ENCODE results near the gene RIN3.
"Not testable (repeated sequence)": the region's sequence is repeated elsewhere in the genome, so short reads cannot be mapped to it uniquely, and the experiment has no call there.

The RIN3 gene

GRCh38 chr14:92675976-92676375 lies 162.4 kb downstream of the RIN3 start:
- Histone ChIP-seq H3K4me3 (peak overlapping the region in 3 of 10 experiments; percentile 14 to 48 (median 38); a peak in 5 of 20 replicates), H3K27ac (peak overlapping the region in 8 of 11 experiments; percentile 39 to 75 (median 56); a peak in 17 of 22 replicates), H3K9me3 (replicated peaks in 1 of 11) (peaks cover 0 to 11% (median 0%) of the 10 kb centered on the region in 11 experiments; a peak in 6 of 22 replicates), H4K20me1 (peaks cover 30 to 98% (median 85%) of the 10 kb centered on the region in 11 experiments; a peak in 21 of 22 replicates), H3K9ac (peak overlapping the region in 9 of 11 experiments; percentile 1 to 62 (median 42); a peak in 12 of 22 replicates), H3K4me1 (peaks cover 31 to 93% (median 57%) of the 10 kb centered on the region in 10 experiments), H3K4me2 (peak overlapping the region; percentile 75 to 93 (median 85)), H3K36me3 (peaks cover 0 to 91% (median 44%) of the 10 kb centered on the region in 11 experiments; a peak in 13 of 22 replicates), H3K27me3 (peaks cover 0 to 61% (median 44%) of the 10 kb centered on the region in 11 experiments; a peak in 19 of 22 replicates)
- no peak for TF ChIP-seq Cebpa-rat (IDR thresholded peaks at IDR 0.05)

GRCh38 chr14:92676403-92677086 lies 163.0 kb downstream of the RIN3 start:
- no peak for TF ChIP-seq Cebpa-rat (IDR thresholded peaks at IDR 0.05)
- peak overlapping the region in 3 of 10 experiments; percentile 2 to 48 (median 18); a peak in 4 of 20 replicates for H3K4me3 ChIP-seq
- peak overlapping the region in 6 of 11 experiments; percentile 19 to 62 (median 52); a peak in 11 of 22 replicates for H3K9ac ChIP-seq
- peaks cover 30 to 98% (median 84%) of the 10 kb centered on the region in 11 experiments; a peak in 21 of 22 replicates for H4K20me1 ChIP-seq
- peaks cover 0 to 91% (median 49%) of the 10 kb centered on the region in 11 experiments; a peak in 14 of 22 replicates for H3K36me3 ChIP-seq
- H3K4me2 ChIP-seq = peak overlapping the region; percentile 75 to 93 (median 85)
- H3K27me3 ChIP-seq = peaks cover 0 to 61% (median 44%) of the 10 kb centered on the region in 11 experiments; a peak in 19 of 22 replicates
- peaks cover 0 to 11% (median 0%) of the 10 kb centered on the region in 11 experiments; a peak in 6 of 22 replicates for H3K9me3 ChIP-seq (replicated peaks in 1 of 11)
- peaks cover 31 to 93% (median 60%) of the 10 kb centered on the region in 10 experiments for H3K4me1 ChIP-seq
- H3K27ac ChIP-seq = peak overlapping the region in 8 of 11 experiments; percentile 39 to 75 (median 56); a peak in 17 of 22 replicates

GRCh38 chr14:92677087-92677668 lies 163.6 kb downstream of the RIN3 start:
- Histone ChIP-seq H3K27me3 (peaks cover 0 to 57% (median 42%) of the 10 kb centered on the region in 11 experiments; a peak in 19 of 22 replicates), H3K9me3 (replicated peaks in 1 of 11) (peaks cover 0 to 13% (median 0%) of the 10 kb centered on the region in 11 experiments; a peak in 6 of 22 replicates), H3K27ac (peak overlapping the region in 8 of 11 experiments; percentile 32 to 75 (median 56); a peak in 15 of 22 replicates), H4K20me1 (peaks cover 30 to 98% (median 84%) of the 10 kb centered on the region in 11 experiments; a peak in 21 of 22 replicates), H3K4me3 (peak overlapping the region in 3 of 10 experiments; percentile 16 to 48 (median 18); a peak in 3 of 20 replicates), H3K36me3 (peaks cover 0 to 91% (median 55%) of the 10 kb centered on the region in 11 experiments; a peak in 15 of 22 replicates), H3K4me1 (peaks cover 31 to 88% (median 59%) of the 10 kb centered on the region in 10 experiments), H3K9ac (peak overlapping the region in 5 of 11 experiments; percentile 19 to 62 (median 54); a peak in 9 of 22 replicates), H3K4me2 (peak overlapping the region; percentile 75 to 93 (median 85))
- TF ChIP-seq Cebpa-rat (IDR thresholded peaks at IDR 0.05) = no peak

GRCh38 chr14:92677955-92678354 lies 164.4 kb downstream of the RIN3 start:
- Histone ChIP-seq H4K20me1 (peaks cover 30 to 98% (median 85%) of the 10 kb centered on the region in 11 experiments; a peak in 21 of 22 replicates), H3K27me3 (peaks cover 0 to 51% (median 42%) of the 10 kb centered on the region in 11 experiments; a peak in 19 of 22 replicates), H3K36me3 (peaks cover 0 to 91% (median 62%) of the 10 kb centered on the region in 11 experiments; a peak in 15 of 22 replicates), H3K4me2 (peak overlapping the region in 10 of 11 experiments; percentile 50 to 93 (median 80); a peak in 18 of 22 replicates), H3K27ac (no peak overlapping the region), H3K9me3 (replicated peaks in 1 of 11) (peaks cover 0 to 16% (median 0%) of the 10 kb centered on the region in 11 experiments; a peak in 7 of 22 replicates), H3K4me3 (no peak overlapping the region; a peak in 1 of 20 replicates), H3K4me1 (peaks cover 31 to 82% (median 59%) of the 10 kb centered on the region in 10 experiments), H3K9ac (no peak overlapping the region)
- no peak for TF ChIP-seq Cebpa-rat (IDR thresholded peaks at IDR 0.05)

DNA sequence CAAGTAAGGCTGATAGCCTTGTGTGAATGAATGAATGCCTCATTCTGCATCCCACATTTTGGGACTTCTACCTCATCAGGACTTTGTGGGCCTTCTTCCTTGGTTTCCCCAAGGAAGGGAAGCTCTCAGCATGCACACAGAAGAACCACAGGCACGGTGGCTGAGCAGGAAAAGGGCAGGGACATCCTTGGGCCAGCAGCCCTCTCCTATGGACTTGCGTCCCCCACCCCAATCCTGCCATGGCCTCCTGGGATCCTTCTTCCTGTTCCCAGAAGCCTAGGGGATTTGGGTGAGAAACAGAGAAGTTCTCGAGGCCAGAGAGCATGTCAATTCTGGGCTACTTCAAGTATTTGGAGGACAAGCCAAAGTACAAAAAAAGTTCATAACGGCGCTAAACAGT lies 165.2 kb downstream of the RIN3 start:
- Histone ChIP-seq H3K27me3 (peaks cover 0 to 46% (median 37%) of the 10 kb centered on the region in 11 experiments; a peak in 19 of 22 replicates), H3K9me3 (replicated peaks in 1 of 11) (peaks cover 0 to 16% (median 0%) of the 10 kb centered on the region in 11 experiments; a peak in 7 of 22 replicates), H3K4me3 (0 out of 20 replicates have a peak overlapping the region, but pooled peaks of 1 of the 10 experiments have one; percentile 28), H3K36me3 (peaks cover 0 to 90% (median 65%) of the 10 kb centered on the region in 11 experiments; a peak in 15 of 22 replicates), H3K4me2 (peak overlapping the region in 10 of 11 experiments; percentile 0 to 60 (median 34); a peak in 17 of 22 replicates), H3K4me1 (peaks cover 31 to 73% (median 56%) of the 10 kb centered on the region in 10 experiments), H3K9ac (peak overlapping the region in 1 of 11 experiments; percentile 56; a peak in 1 of 22 replicates), H4K20me1 (peaks cover 30 to 98% (median 83%) of the 10 kb centered on the region in 11 experiments; a peak in 21 of 22 replicates), H3K27ac (no peak overlapping the region)
- TF ChIP-seq Cebpa-rat (IDR thresholded peaks at IDR 0.05) = no peak

- H4K20me1 ChIP-seq = peaks cover 30 to 98% (median 83%) of the 10 kb centered on the region in 11 experiments; a peak in 21 of 22 replicates
- 0 out of 20 replicates have a peak overlapping the region, but pooled peaks of 1 of the 10 experiments have one; percentile 28 for H3K4me3 ChIP-seq
- H3K9me3 ChIP-seq (replicated peaks in 1 of 11) = peaks cover 0 to 16% (median 0%) of the 10 kb centered on the region in 11 experiments; a peak in 7 of 22 replicates
- H3K4me1 ChIP-seq = peaks cover 31 to 69% (median 53%) of the 10 kb centered on the region in 10 experiments
- H3K27me3 ChIP-seq = peaks cover 0 to 42% (median 32%) of the 10 kb centered on the region in 11 experiments; a peak in 19 of 22 replicates
- H3K27ac ChIP-seq = no peak overlapping the region
- H3K36me3 ChIP-seq = peaks cover 0 to 90% (median 60%) of the 10 kb centered on the region in 11 experiments; a peak in 15 of 22 replicates
- no peak for TF ChIP-seq Cebpa-rat (IDR thresholded peaks at IDR 0.05)
- peak overlapping the region in 1 of 11 experiments; percentile 56; a peak in 1 of 22 replicates for H3K9ac ChIP-seq
- peak overlapping the region in 10 of 11 experiments; percentile 0 to 60 (median 34); a peak in 14 of 22 replicates for H3K4me2 ChIP-seq
Measured at GRCh38 chr14:92679246-92679645, 165.7 kb downstream of the RIN3 start.

DNA sequence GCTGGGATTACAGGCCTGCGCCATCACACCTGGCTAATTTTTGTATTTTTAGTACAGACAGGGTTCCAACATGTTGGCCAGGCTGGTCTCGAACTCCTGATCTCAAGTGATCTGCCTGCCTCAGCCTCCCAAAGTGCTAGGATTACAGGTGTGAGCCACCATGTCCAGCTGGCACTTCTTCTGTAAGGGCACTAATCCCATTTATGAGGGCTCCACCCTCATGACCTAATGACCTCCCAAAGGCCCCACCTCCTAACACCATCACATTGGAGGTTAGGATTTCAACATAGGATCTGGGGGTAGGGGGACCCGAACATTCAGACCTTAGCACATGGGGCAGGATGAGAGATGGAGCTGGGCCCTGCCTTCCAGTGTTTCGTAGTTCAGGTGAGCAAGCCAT lies 166.7 kb downstream of the RIN3 start:
- Histone ChIP-seq H3K4me2 (peak overlapping the region in 3 of 11 experiments; percentile 12 to 71 (median 42); a peak in 4 of 22 replicates), H4K20me1 (peaks cover 29 to 98% (median 85%) of the 10 kb centered on the region in 11 experiments; a peak in 21 of 22 replicates), H3K9me3 (replicated peaks in 1 of 11) (peaks cover 0 to 16% (median 0%) of the 10 kb centered on the region in 11 experiments; a peak in 7 of 22 replicates), H3K36me3 (peaks cover 0 to 92% (median 62%) of the 10 kb centered on the region in 11 experiments; a peak in 16 of 22 replicates), H3K27me3 (peaks cover 0 to 31% (median 22%) of the 10 kb centered on the region in 11 experiments; a peak in 19 of 22 replicates), H3K4me1 (peaks cover 28 to 58% (median 44%) of the 10 kb centered on the region in 10 experiments)
- H3K9ac ChIP-seq, H3K27ac ChIP-seq, H3K4me3 ChIP-seq: not testable (repeated sequence)

All from BLaER1 treated with 17β-estradiol and CSF1 and Interleukin-3, amounts not matched to agents 10 nM and 100 nM (cell line).